ENCODE data around the gene MAP6. TPM values are rescaled to one million over a fixed set of nuclear protein-coding genes. Genes with fewer than 3 reads are reported as not detected.

Gene MAP6
- polyA plus RNA-seq, 1 experiment, result 1.5 TPM

DNA sequence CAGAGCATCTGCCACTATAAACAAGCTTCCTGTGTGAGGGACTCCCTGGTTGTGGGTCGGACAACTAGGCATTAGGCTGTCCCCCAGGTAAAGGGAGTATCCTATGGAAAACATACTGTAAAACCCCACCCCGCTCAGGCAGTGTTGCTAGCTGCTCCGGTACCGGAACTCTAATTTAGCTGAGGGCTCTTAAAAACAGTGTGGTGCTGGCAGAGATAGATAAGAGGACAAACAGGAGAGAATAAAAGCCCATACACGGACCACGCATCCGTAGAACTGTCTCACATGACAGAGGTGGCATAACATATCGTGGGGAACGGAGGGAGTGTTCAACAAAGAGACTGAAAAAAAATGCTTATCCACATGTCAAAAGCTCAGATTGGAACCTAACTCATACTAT is 45.4 kb upstream of the MAP6 start:
- TF ChIP-seq, protein P1, sequence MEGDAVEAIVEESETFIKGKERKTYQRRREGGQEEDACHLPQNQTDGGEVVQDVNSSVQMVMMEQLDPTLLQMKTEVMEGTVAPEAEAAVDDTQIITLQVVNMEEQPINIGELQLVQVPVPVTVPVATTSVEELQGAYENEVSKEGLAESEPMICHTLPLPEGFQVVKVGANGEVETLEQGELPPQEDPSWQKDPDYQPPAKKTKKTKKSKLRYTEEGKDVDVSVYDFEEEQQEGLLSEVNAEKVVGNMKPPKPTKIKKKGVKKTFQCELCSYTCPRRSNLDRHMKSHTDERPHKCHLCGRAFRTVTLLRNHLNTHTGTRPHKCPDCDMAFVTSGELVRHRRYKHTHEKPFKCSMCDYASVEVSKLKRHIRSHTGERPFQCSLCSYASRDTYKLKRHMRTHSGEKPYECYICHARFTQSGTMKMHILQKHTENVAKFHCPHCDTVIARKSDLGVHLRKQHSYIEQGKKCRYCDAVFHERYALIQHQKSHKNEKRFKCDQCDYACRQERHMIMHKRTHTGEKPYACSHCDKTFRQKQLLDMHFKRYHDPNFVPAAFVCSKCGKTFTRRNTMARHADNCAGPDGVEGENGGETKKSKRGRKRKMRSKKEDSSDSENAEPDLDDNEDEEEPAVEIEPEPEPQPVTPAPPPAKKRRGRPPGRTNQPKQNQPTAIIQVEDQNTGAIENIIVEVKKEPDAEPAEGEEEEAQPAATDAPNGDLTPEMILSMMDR (IDR thresholded peaks at IDR 0.05; ENCODE audit: low read depth, low read length), result no peak
- no peak overlapping the region for H3K4me3 ChIP-seq (ENCODE audit: low read depth, low read length)
- POLR2A ChIA-PET, result no interaction called here
- DNase-seq (ENCODE audit: low read depth, low spot score), result no peak
- H3K9me3 ChIP-seq (ENCODE audit: control insufficient read depth, insufficient read depth, low read length), result no peaks in the 10 kb centered on the region
- H3K27me3 ChIP-seq (ENCODE audit: control insufficient read depth, insufficient read depth, low read length), result peaks cover 35% of the 10 kb centered on the region
- H3K27ac ChIP-seq (ENCODE audit: low read depth, low read length), result no peak overlapping the region
- CTCF ChIA-PET, result interaction anchor here (1.6 to 1.9 kb wide), 2 partner anchors 8 to 9 kb away, joined by 11 to 14 read pairs; no protein-coding TSS in a partner anchor

- H3K4me3 ChIP-seq (ENCODE audit: low read depth, low read length), result no peak overlapping the region
- H3K9me3 ChIP-seq (ENCODE audit: control insufficient read depth, insufficient read depth, low read length), result no peaks in the 10 kb centered on the region; the same call in 1 of the 2 replicates
- H3K27me3 ChIP-seq (ENCODE audit: control insufficient read depth, insufficient read depth, low read length), result no peaks in the 10 kb centered on the region
- TF ChIP-seq, protein P1 (IDR thresholded peaks at IDR 0.05; ENCODE audit: low read depth, low read length), result peak; percentile 86
- no peak overlapping the region for H3K27ac ChIP-seq (ENCODE audit: low read depth, low read length)
- ChIA-PET POLR2A (interaction anchor here (0.8 kb wide), 1 partner anchor 122 kb away, joined by 3 read pairs; no protein-coding TSS in a partner anchor), CTCF (interaction anchor here (0.6 to 1.8 kb wide), 25 partner anchors 8 to 383 kb away, joined by 3 to 16 read pairs (median 4); no protein-coding TSS in a partner anchor)
- DNase-seq (ENCODE audit: low read depth, low spot score), result peak; percentile 13
These were observed 37.5 kb upstream of the MAP6 start for GRCh38 chr11:75706260-75706729.

DNA sequence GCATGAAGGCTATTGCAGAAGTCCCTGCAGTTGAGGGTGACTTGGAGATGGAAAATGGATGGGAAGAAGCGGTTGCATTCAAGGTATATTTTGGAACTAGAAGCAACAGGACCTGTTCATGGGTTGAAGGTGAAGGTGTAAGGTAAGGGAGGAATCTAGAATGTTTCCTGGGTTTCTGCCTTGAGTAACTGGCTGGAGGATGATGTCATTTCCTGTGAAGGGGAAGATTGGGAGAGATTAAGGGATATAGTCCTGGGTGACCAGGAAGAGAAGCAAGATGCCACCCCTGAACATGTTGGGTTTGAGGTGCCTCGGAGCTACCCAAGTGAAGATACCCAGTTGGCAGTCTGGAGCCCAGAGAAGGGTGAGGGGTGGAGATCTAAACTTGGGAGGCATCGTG is 36.7 kb upstream of the MAP6 start:
- POLR2A ChIA-PET, result interaction anchor here (0.8 kb wide), 1 partner anchor 122 kb away, joined by 3 read pairs; no protein-coding TSS in a partner anchor
- CTCF ChIA-PET, result interaction anchor here (0.6 to 1.8 kb wide), 25 partner anchors 8 to 384 kb away, joined by 3 to 16 read pairs (median 4); no protein-coding TSS in a partner anchor
- no peak overlapping the region for H3K4me3 ChIP-seq (ENCODE audit: low read depth, low read length)
- TF ChIP-seq, protein P1 (IDR thresholded peaks at IDR 0.05; ENCODE audit: low read depth, low read length), result no peak
- H3K27ac ChIP-seq (ENCODE audit: low read depth, low read length), result no peak overlapping the region
- peaks cover 4% of the 10 kb centered on the region for H3K27me3 ChIP-seq (ENCODE audit: control insufficient read depth, insufficient read depth, low read length)
- no peak for DNase-seq (ENCODE audit: low read depth, low spot score)
- H3K9me3 ChIP-seq (ENCODE audit: control insufficient read depth, insufficient read depth, low read length), result no peaks in the 10 kb centered on the region; the same call in 1 of the 2 replicates

DNA sequence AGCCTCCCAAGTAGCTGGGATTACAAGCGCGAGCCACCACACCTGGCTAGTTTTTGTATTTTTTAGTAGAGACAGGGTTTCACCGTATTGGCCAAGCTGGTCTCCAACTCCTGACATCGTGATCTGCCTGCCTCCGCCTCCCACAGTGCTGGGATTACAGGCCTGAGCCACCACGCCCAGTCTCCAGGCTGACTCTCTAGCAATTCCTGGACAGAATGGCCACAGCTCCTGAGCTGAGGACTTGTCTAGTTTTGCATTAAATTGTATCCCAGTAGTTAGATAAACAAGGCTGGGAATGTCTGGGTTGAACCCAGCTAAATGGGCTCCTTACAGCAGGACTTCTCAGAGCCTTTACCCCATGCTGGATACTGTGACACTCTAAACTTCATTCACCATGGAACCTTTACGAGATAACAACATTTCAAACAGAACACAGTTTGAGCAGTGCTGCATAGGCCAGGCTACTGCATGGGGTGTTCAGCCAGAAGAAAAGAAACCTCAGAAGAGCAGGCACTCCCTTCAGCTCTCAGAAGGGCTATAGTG is 34.9 kb upstream of the MAP6 start:
- CTCF ChIA-PET, result no interaction called here
- TF ChIP-seq, protein P1 (IDR thresholded peaks at IDR 0.05; ENCODE audit: low read depth, low read length), result no peak
- no peak for DNase-seq (ENCODE audit: low read depth, low spot score)
- peaks cover 10% of the 10 kb centered on the region for H3K27me3 ChIP-seq (ENCODE audit: control insufficient read depth, insufficient read depth, low read length)
- POLR2A ChIA-PET, result no interaction called here
- H3K27ac ChIP-seq (ENCODE audit: low read depth, low read length), result no peak overlapping the region
- no peak overlapping the region for H3K4me3 ChIP-seq (ENCODE audit: low read depth, low read length)
- H3K9me3 ChIP-seq (ENCODE audit: control insufficient read depth, insufficient read depth, low read length), result no peaks in the 10 kb centered on the region; the same call in 1 of the 2 replicates

DNA sequence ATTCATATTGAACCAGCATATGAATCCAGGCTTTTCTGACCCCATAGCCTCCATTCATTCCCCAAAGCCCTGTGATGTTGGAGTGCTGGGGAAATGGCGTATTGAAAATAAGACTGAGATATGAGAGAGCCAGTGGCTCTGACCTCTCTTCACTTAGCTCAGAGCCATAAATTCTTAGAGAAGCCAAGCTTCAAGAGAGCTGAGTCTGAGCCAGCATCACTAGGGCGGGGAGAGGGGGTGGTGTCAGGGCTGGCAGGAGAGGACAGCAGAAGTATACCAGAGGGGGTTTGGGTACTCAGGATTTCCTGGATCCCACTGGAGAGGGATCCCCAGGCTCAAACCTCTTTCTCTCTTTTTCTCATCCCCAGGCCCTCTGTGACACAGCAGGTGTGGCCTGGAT is 32.1 kb upstream of the MAP6 start:
- Histone ChIP-seq H3K4me3 (ENCODE audit: low read depth, low read length) (no peak overlapping the region), H3K9me3 (ENCODE audit: control insufficient read depth, insufficient read depth, low read length) (no peaks in the 10 kb centered on the region), H3K27me3 (ENCODE audit: control insufficient read depth, insufficient read depth, low read length) (peaks cover 10% of the 10 kb centered on the region), H3K27ac (ENCODE audit: low read depth, low read length) (no peak overlapping the region)
- ChIA-PET CTCF (no interaction called here), POLR2A (no interaction called here)
- TF ChIP-seq, protein P1 (IDR thresholded peaks at IDR 0.05; ENCODE audit: low read depth, low read length), result no peak
- DNase-seq (ENCODE audit: low read depth, low spot score), result no peak
